IMR-90 (cell line): ENCODE measurements around the gene RPL6. TPM values are rescaled to one million over a fixed set of nuclear protein-coding genes. Genes with fewer than 3 reads are reported as not detected.

Experiments
- ATAC-seq: fragments of 200-7000 bp; cut with Tn5 transposase; 2 replicates; pipeline ENCODE4 v1.9.1; 2020; ENCODE audit warnings: low read depth, mild to moderate bottlenecking, moderate library complexity
- BruUV-seq: library from RNA; stranded (reverse); fragments of 400-500 nt; replicated peaks from 2 replicates; lab custom pipeline; 2021; lab: Mats Ljungman, UMichigan
- CTCF ChIA-PET: fragments of 300-600 bp; formaldehyde crosslinking; extraction: SDS; loops from one replicate; lab custom pipeline; 2021; ENCODE audit warnings: antibody characterized with exemption; lab: Yijun Ruan, JAX
- POLR2A ChIA-PET: fragments of 300-600 bp; sonication (Branson Sonifier 250); formaldehyde crosslinking; loops from one replicate; lab custom pipeline; 2022; ENCODE audit warnings: antibody characterized with exemption; ENCODE audit not compliant: unreplicated experiment; lab: Charles Lee
- DNase-seq: peaks from one replicate; pipeline ENCODE4 v3.0.0; 2013
- H2AFZ ChIP-seq: replicated peaks from 2 replicates; pipeline ENCODE3; 2013; ENCODE audit warnings: low read length, mild to moderate bottlenecking; ENCODE audit not compliant: poor library complexity
- H2AK5ac ChIP-seq: 2 replicates; pipeline ENCODE4 v1.6.1; 2013; ENCODE audit warnings: low read depth, low read length, inconsistent platforms
- H2AK9ac ChIP-seq: replicated peaks from 2 replicates; pipeline ENCODE3; 2013; ENCODE audit warnings: mild to moderate bottlenecking, low read depth, low read length, moderate library complexity; ENCODE audit not compliant: poor library complexity
- H2BK120ac ChIP-seq: 2 replicates; pipeline ENCODE4 v1.6.1; 2013; ENCODE audit warnings: low read depth, low read length, inconsistent platforms
- H2BK15ac ChIP-seq: 3 replicates; pipeline ENCODE4 v1.6.1; 2013; ENCODE audit warnings: low read depth, low read length, inconsistent platforms
- H2BK20ac ChIP-seq: 2 replicates; pipeline ENCODE4 v1.6.1; 2013; ENCODE audit warnings: low read depth, mild to moderate bottlenecking, inconsistent platforms, low read length, moderate library complexity
- H2BK5ac ChIP-seq: 2 replicates; pipeline ENCODE4 v1.6.1; 2013; ENCODE audit warnings: mild to moderate bottlenecking, low read depth, low read length, inconsistent platforms; ENCODE audit not compliant: poor library complexity, severe bottlenecking
- H3K14ac ChIP-seq: replicated peaks from 2 replicates; pipeline ENCODE4 v1.6.1; 2013; ENCODE audit warnings: low read depth, low read length, inconsistent platforms
- H3K18ac ChIP-seq: 2 replicates; pipeline ENCODE4 v1.6.1; 2013; ENCODE audit warnings: low read depth, low read length, control low read depth
- H3K23ac ChIP-seq: 2 replicates; pipeline ENCODE4 v1.6.1; 2013; ENCODE audit warnings: low read depth, low read length, inconsistent platforms
- H3K27ac ChIP-seq: 2 replicates; pipeline ENCODE4 v1.5.1; 2013; ENCODE audit warnings: mild to moderate bottlenecking, control low read depth, low read length; ENCODE audit not compliant: insufficient read depth
- H3K27me3 ChIP-seq: 2 replicates; pipeline ENCODE4 v1.6.1; 2013; ENCODE audit warnings: low read length; ENCODE audit not compliant: control insufficient read depth, insufficient read depth
- H3K36me3 ChIP-seq: 2 replicates; pipeline ENCODE4 v1.6.1; 2013; ENCODE audit warnings: low read length, mixed read lengths; ENCODE audit not compliant: control insufficient read depth, insufficient read depth
- H3K4ac ChIP-seq: 2 replicates; pipeline ENCODE4 v1.6.1; 2013; ENCODE audit warnings: low read depth, low read length, inconsistent platforms
- H3K4me1 ChIP-seq: 2 replicates; pipeline ENCODE4 v1.6.1; 2013; ENCODE audit warnings: low read length, mixed read lengths; ENCODE audit not compliant: control insufficient read depth, insufficient read depth
- H3K4me2 ChIP-seq: 2 replicates; pipeline ENCODE4 v1.6.1; 2013; ENCODE audit warnings: low read depth, mild to moderate bottlenecking, control low read depth, low read length, moderate library complexity
- H3K4me3 ChIP-seq: 2 replicates; pipeline ENCODE4 v1.5.1; 2013; ENCODE audit warnings: low read depth, mild to moderate bottlenecking, control low read depth, low read length, moderate library complexity; ENCODE audit not compliant: insufficient read depth
- H3K56ac ChIP-seq: 2 replicates; pipeline ENCODE4 v1.6.1; 2013; ENCODE audit warnings: low read length, inconsistent platforms; ENCODE audit not compliant: insufficient read depth; ENCODE audit errors: extremely low read depth
- H3K79me1 ChIP-seq, 2 experiments: 2 replicates each; pipeline ENCODE4 v1.6.1; 2013; ENCODE audit warnings: low read length in 2 of 2, inconsistent platforms in 1 of 2, low read depth in 1 of 2
- H3K9ac ChIP-seq: 2 replicates; pipeline ENCODE4 v1.6.1; 2013; ENCODE audit warnings: low read depth, low read length, control low read depth
- H3K9me1 ChIP-seq: 2 replicates; pipeline ENCODE4 v1.6.1; 2013; ENCODE audit warnings: low read length, inconsistent platforms; ENCODE audit not compliant: insufficient read depth
- H3K9me3 ChIP-seq: 2 replicates; pipeline ENCODE4 v1.6.1; 2013; ENCODE audit warnings: low read length; ENCODE audit not compliant: control insufficient read depth, insufficient read depth
- H4K20me1 ChIP-seq: 2 replicates; pipeline ENCODE4 v1.6.1; 2013; ENCODE audit warnings: low read length, inconsistent platforms; ENCODE audit not compliant: insufficient read depth
- H4K5ac ChIP-seq: 2 replicates; pipeline ENCODE4 v1.6.1; 2013; ENCODE audit warnings: mild to moderate bottlenecking, low read depth, low read length, control low read depth
- H4K8ac ChIP-seq, 2 experiments: 2 replicates each; pipeline ENCODE4 v1.6.1; 2013; ENCODE audit warnings: low read depth in 2 of 2, low read length in 2 of 2, control low read depth in 1 of 2, inconsistent platforms in 1 of 2
- H4K91ac ChIP-seq: 2 replicates; pipeline ENCODE4 v1.6.1; 2013; ENCODE audit warnings: low read depth, low read length, inconsistent platforms; ENCODE audit not compliant: insufficient read depth
- CEBPB ChIP-seq: IDR thresholded peaks from 2 replicates; pipeline ENCODE4 v1.6.1; 2012; ENCODE audit warnings: low read depth, low read length, improper control_type of control experiment
- CHD1 ChIP-seq: IDR thresholded peaks from 2 replicates; pipeline ENCODE4 v1.6.1; 2012; ENCODE audit warnings: low read depth, low read length, improper control_type of control experiment
- FOS ChIP-seq: fragments of 150-350 bp; IDR thresholded peaks from 2 replicates; pipeline ENCODE4 v1.6.1; 2016; ENCODE audit warnings: low read depth, low read length
- MXI1 ChIP-seq: IDR thresholded peaks from 2 replicates; pipeline ENCODE4 v1.6.1; 2012; ENCODE audit warnings: low read depth, mild to moderate bottlenecking, low read length, moderate library complexity, borderline replicate concordance
- RCOR1 ChIP-seq: IDR thresholded peaks from 2 replicates; pipeline ENCODE4 v1.6.1; 2012; ENCODE audit warnings: mild to moderate bottlenecking, low read length, improper control_type of control experiment; ENCODE audit not compliant: insufficient replicate concordance
- SMC3 ChIP-seq: fragments of 150-350 bp; IDR thresholded peaks from 2 replicates; pipeline ENCODE4 v1.6.1; 2016; ENCODE audit warnings: low read depth, mild to moderate bottlenecking, antibody characterized with exemption, low read length, moderate library complexity
- WGBS, 2 experiments: methylation state at CpG; one replicate each; pipeline versions ENCODE4 v1.1.5 to v1.1.7; 2013; ENCODE audit warnings: missing lambda C conversion rate in 2 of 2; ENCODE audit not compliant: insufficient read length in 1 of 2; ENCODE audit errors: extremely low coverage in 2 of 2; 5-methylcytosine and 5-hydroxymethylcytosine counted together
- dilution Hi-C: fragments of 300-500 bp; cut with HindIII; formaldehyde crosslinking; loops from one replicate; pipeline ENCODE4 v1.14.3; 2018; ENCODE audit warnings: low sequenced_read_pairs; ENCODE audit not compliant: unreplicated experiment
- in situ Hi-C: fragments of 300-500 bp; cut with MboI; formaldehyde crosslinking; loops from 3 replicates; pipeline ENCODE4 v1.14.3; 2019; ENCODE audit warnings: low sequenced_read_pairs, inconsistent platforms, mixed read lengths
- intact Hi-C: fragments of 100-400 bp; cut with micrococcal nuclease; formaldehyde crosslinking; loops from 2 replicates; pipeline ENCODE4 v1.10.0; 2022
- polyA plus RNA-seq, 3 experiments: library from polyadenylated mRNA; depleted of rRNA; stranded (reverse); fragments of >200 nt; gene quantifications; 2 replicates each; pipeline ENCODE4 v1.2.3, GENCODE V29; 2012; ENCODE audit warnings: low replicate concordance in 1 of 3
- total RNA-seq: library from RNA; depleted of rRNA; stranded (reverse); fragments of >200 nt; gene quantifications from 2 replicates; pipeline ENCODE4 v1.2.3, GENCODE V29; 2012

The RPL6 gene
- total and polyA plus RNA-seq, 2 of the 4 experiments (the other 2 are of a cell fraction): 1,317 to 1,694 TPM

DNA sequence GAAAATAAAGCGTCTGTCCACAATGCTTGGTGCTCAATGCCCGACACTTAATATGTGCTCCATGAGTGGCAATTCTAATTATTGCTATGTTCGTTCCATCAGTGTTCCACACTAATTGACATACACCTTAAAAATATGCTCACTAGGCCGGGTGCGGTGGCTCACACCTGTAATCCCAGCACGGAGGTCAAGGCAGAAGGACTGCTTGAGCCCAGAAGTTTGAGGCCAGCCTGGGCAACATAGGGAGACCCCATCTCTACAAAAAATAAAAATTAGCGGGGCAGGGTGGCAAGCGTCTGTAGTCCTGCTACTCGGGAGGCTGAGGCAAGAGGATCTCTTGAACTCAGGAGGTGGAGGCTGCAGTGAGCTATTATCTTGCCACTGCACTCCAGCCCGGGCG lies 26.5 kb downstream of the RPL6 start:
- dilution Hi-C loops (no loop called here), in situ Hi-C loops (loop anchor here (10.0 kb wide), 1 partner anchor 118 kb away; no protein-coding TSS in a partner anchor), intact Hi-C loops (loop anchor here (10.0 kb wide), 1 partner anchor 278 kb away; the partner anchor contains the start of gene NAA25)
- Histone ChIP-seq H2BK120ac (peak overlapping the region; percentile 68; the same call in 1 of the 2 replicates), H2AK9ac (peak overlapping the region; percentile 83), H2AFZ (peak overlapping the region; percentile 99), H3K36me3 (no peaks in the 10 kb centered on the region), H3K4me2 (peak overlapping the region; percentile 87; the same call in 1 of the 2 replicates), H3K27ac (no peak overlapping the region), H3K14ac (peak overlapping the region; percentile 88), H3K9me3 (no peaks in the 10 kb centered on the region), H4K20me1 (peaks cover 10% of the 10 kb centered on the region; the same call in 1 of the 2 replicates), H4K91ac (no peak overlapping the region; the same call in 1 of the 2 replicates), H3K27me3 (no peaks in the 10 kb centered on the region), H2BK20ac (no peak overlapping the region), H3K18ac (no peak overlapping the region), H3K4me3 (no peak overlapping the region), H2BK5ac (peak overlapping the region; percentile 84), H3K56ac (0 out of 2 replicates have a peak overlapping the region, but pooled peaks have one; percentile 8), H3K9ac (peak overlapping the region; percentile 80; the same call in 1 of the 2 replicates), H2AK5ac (peak overlapping the region; percentile 65; the same call in 1 of the 2 replicates), H3K9me1 (peaks cover 9% of the 10 kb centered on the region), H3K79me1 (peaks cover 7 to 22% of the 10 kb centered on the region in 2 experiments), H2BK15ac (no peak overlapping the region), H3K4ac (peak overlapping the region; percentile 89), H3K23ac (peak overlapping the region; percentile 14; the same call in 1 of the 2 replicates), H4K5ac (peak overlapping the region; percentile 97; the same call in 1 of the 2 replicates), H3K4me1 (peaks cover 8% of the 10 kb centered on the region), H4K8ac (peak overlapping the region; percentile 90 to 99)
- ChIA-PET POLR2A (no interaction called here), CTCF (no interaction called here)
- BruUV-seq: no TSS peak
- ATAC-seq: no peak
- TF ChIP-seq CEBPB (no peak), MXI1 (no peak), RCOR1 (no peak), CHD1 (no peak), SMC3 (no peak), FOS (no peak)
- DNase-seq: no peak
- no CpG with 5 or more reads among the region's 11 CpGs for whole genome bisulfite sequencing, 2 experiments
